CD8-positive, alpha-beta memory T cell (primary cell): ENCODE data around the gene RARA. TPM values are rescaled to one million over a fixed set of nuclear protein-coding genes. Genes with fewer than 3 reads are reported as not detected.

Source experiments
- CTCF ChIA-PET: fragments of 350-600 bp; sonication (Branson Sonifier 250); formaldehyde crosslinking; loops from one replicate; lab custom pipeline; 2021; ENCODE audit warnings: antibody characterized with exemption; lab: Charles Lee
- POLR2A ChIA-PET: fragments of 350-600 bp; sonication (Branson Sonifier 250); formaldehyde crosslinking; loops from one replicate; lab custom pipeline; 2021; ENCODE audit warnings: antibody characterized with exemption; lab: Charles Lee
- DNase-seq, 5 donors: peaks; one replicate each; pipeline versions ENCODE4 v3.0.0 to v3.0.0-alpha.2; 2020 to 2022; ENCODE audit warnings: mixed read lengths in 1 of 5
- H3K27ac ChIP-seq: one replicate; pipeline ENCODE4 v1.7.0; 2013; ENCODE audit warnings: low read depth, mild to moderate bottlenecking, low read length, moderate library complexity
- H3K27me3 ChIP-seq: 2 replicates; pipeline ENCODE4 v1.7.0; 2013; ENCODE audit warnings: low read length, mild to moderate bottlenecking; ENCODE audit not compliant: insufficient read depth, poor library complexity, severe bottlenecking
- H3K36me3 ChIP-seq: 2 replicates; pipeline ENCODE4 v1.7.0; 2013; ENCODE audit warnings: mild to moderate bottlenecking, low read length, moderate library complexity; ENCODE audit not compliant: insufficient read depth
- H3K4me1 ChIP-seq: 2 replicates; pipeline ENCODE4 v1.7.0; 2013; ENCODE audit warnings: mild to moderate bottlenecking, low read length, moderate library complexity; ENCODE audit not compliant: insufficient read depth
- H3K4me3 ChIP-seq: 2 replicates; pipeline ENCODE4 v1.7.0; 2013; ENCODE audit warnings: mild to moderate bottlenecking, low read length
- H3K9me3 ChIP-seq: 2 replicates; pipeline ENCODE4 v1.7.0; 2013; ENCODE audit warnings: mild to moderate bottlenecking, low read length
- H3K27ac Mint-ChIP-seq, 8 donors: one replicate each; pipeline ENCODE4 v1.8.0; 2020 to 2021; ENCODE audit warnings: mixed read lengths in 8 of 8, mild to moderate bottlenecking in 6 of 8, inconsistent platforms in 3 of 8, moderate library complexity in 3 of 8
- H3K27me3 Mint-ChIP-seq, 2 donors: one replicate each; pipeline ENCODE4 v1.8.0; 2020 to 2021; ENCODE audit warnings: mixed read lengths in 2 of 2, mild to moderate bottlenecking in 1 of 2, moderate library complexity in 1 of 2
- H3K36me3 Mint-ChIP-seq, 3 donors: one replicate each; pipeline ENCODE4 v1.8.0; 2020 to 2021; ENCODE audit warnings: mixed read lengths in 3 of 3, inconsistent platforms in 1 of 3, mild to moderate bottlenecking in 1 of 3
- H3K4me1 Mint-ChIP-seq, 3 donors: one replicate each; pipeline ENCODE4 v1.8.0; 2020 to 2021; ENCODE audit warnings: mixed read lengths in 3 of 3, inconsistent platforms in 1 of 3, mild to moderate bottlenecking in 1 of 3
- H3K4me3 Mint-ChIP-seq, 7 donors: one replicate each; pipeline ENCODE4 v1.8.0; 2020 to 2021; ENCODE audit warnings: mixed read lengths in 7 of 7, mild to moderate bottlenecking in 6 of 7, moderate library complexity in 4 of 7, inconsistent platforms in 2 of 7
- H3K9me3 Mint-ChIP-seq, 5 donors: one replicate each; pipeline ENCODE4 v1.8.0; 2020 to 2022; ENCODE audit warnings: mixed read lengths in 5 of 5, mild to moderate bottlenecking in 3 of 5, moderate library complexity in 2 of 5, inconsistent platforms in 1 of 5
- polyA plus RNA-seq: library from polyadenylated mRNA; unstranded; fragments of 300-500 nt; fragmentation: Illumina TruSeq; gene quantifications from one replicate; pipeline ENCODE4 v1.2.3, GENCODE V29; 2021
- total RNA-seq, 2 experiments: library from RNA; stranded (reverse); gene quantifications; one replicate each; pipeline ENCODE4 v1.2.3, GENCODE V29; 2021

The RARA gene
- total and polyA plus RNA-seq, 3 experiments from 2014 or later, result 14.0 to 37.8 (median 37.4) TPM

GRCh38 chr17:40349477-40349894, 40.5 kb downstream of the RARA start:
- peak overlapping the region in 6 of 8 donors; percentile 55 to 88 (median 74) for H3K27ac Mint-ChIP-seq
- no peak overlapping the region for H3K4me3 Mint-ChIP-seq
- ChIA-PET CTCF (no interaction called here), POLR2A (no interaction called here)
- no peak overlapping the region for H3K4me3 ChIP-seq
- peaks cover 51 to 65% (median 57%) of the 10 kb centered on the region in 3 donors for H3K4me1 Mint-ChIP-seq
- no peaks in the 10 kb centered on the region for H3K9me3 Mint-ChIP-seq
- H3K27me3 Mint-ChIP-seq, result no peaks in the 10 kb centered on the region
- H3K27ac ChIP-seq, result no peak overlapping the region
- H3K9me3 ChIP-seq, result no peaks in the 10 kb centered on the region
- no peaks in the 10 kb centered on the region for H3K27me3 ChIP-seq
- peaks cover 18% of the 10 kb centered on the region for H3K36me3 ChIP-seq
- H3K36me3 Mint-ChIP-seq, result peaks cover 0 to 52% (median 8%) of the 10 kb centered on the region in 3 donors
- no peak for DNase-seq
- peaks cover 39% of the 10 kb centered on the region for H3K4me1 ChIP-seq

DNA sequence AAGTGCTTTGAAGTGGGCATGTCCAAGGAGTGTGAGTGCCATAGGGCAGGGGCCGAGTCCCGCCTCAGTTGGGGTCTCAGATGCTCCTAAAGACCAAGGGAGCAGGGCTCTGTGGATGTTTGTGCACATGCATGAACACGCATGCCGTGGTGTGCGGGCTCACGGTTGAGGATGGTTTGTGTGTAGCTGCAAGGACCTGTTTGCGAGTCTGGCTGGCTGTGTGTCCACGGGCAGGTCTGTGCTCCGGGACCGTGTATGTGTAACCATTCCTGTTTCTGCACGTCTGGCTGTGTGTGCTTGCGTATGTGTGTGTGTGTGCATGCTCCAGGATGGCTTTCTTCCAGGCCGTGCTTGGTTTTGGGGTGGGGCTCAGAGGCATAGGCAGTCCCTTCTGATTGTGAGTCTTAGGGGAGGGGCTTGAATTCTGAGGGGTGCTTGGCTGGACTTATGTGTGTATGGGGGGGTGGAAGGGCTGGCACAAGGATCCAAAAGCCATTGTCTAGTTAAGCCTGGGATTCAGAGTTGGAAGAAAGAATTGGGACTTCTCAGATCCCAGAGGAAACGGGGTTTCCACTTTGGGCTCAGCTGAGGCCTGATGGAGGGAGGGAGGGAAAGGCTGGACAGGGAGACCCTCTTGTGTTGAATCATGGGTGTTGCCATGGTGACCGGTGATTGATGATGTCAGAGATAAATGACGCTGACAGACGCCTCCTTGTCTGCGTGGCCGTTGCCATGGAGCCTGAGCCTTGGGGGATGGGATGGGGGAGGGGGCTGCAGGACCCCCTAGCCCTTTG, 41.1 kb downstream of the RARA start:
- no peak overlapping the region for H3K4me3 Mint-ChIP-seq
- H3K27me3 Mint-ChIP-seq, result no peaks in the 10 kb centered on the region
- H3K27ac Mint-ChIP-seq, result peak overlapping the region; percentile 21 to 90 (median 84)
- POLR2A ChIA-PET, result no interaction called here
- Histone ChIP-seq H3K27ac (no peak overlapping the region), H3K4me3 (no peak overlapping the region), H3K27me3 (no peaks in the 10 kb centered on the region), H3K4me1 (peaks cover 33% of the 10 kb centered on the region), H3K36me3 (peaks cover 18% of the 10 kb centered on the region), H3K9me3 (no peaks in the 10 kb centered on the region)
- H3K36me3 Mint-ChIP-seq, result peaks cover 0 to 58% (median 8%) of the 10 kb centered on the region in 3 donors
- DNase-seq, result peak in 1 of 5 donors; percentile 49
- CTCF ChIA-PET, result interaction anchor here (13.7 kb wide), 1 partner anchor 45 kb away, joined by 365 read pairs; the partner anchor contains the start of gene RARA
- H3K9me3 Mint-ChIP-seq, result no peaks in the 10 kb centered on the region
- H3K4me1 Mint-ChIP-seq, result peaks cover 45 to 59% (median 51%) of the 10 kb centered on the region in 3 donors

DNA sequence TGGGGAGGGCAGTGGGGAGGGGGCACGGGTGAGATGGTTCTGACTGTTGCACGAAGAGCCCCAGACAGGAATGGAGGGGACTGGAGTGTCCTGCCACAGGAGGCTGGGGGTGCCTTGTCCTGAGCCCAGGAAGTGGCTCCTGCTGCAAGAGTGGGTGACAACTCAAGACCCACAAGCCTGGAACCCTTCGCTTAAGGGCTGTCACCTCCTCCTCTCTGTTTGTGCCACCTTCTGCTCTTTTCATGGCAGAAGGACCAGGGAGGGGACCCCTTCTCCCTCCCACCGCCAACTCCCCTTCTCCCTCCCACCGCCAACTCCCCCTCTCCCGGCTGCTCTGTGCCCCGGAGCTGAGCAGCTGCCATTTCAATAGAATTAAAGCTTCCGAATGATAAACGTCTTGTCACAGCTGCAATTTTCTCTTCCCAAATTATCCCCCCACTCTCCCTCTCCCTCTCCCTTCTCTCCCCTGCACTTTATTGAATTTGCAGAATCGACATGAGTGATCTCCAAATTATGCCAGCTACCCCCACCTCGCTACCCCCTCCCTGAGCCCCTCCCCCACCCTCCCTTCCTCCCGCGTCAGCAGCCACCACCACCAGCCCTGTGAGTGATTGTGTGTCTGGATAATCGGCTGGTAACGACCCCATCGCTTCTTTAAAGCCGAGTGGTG, 41.8 kb downstream of the RARA start:
- Histone ChIP-seq H3K36me3 (peaks cover 24% of the 10 kb centered on the region), H3K27me3 (no peaks in the 10 kb centered on the region), H3K9me3 (no peaks in the 10 kb centered on the region), H3K4me3 (no peak overlapping the region), H3K4me1 (peaks cover 26% of the 10 kb centered on the region), H3K27ac (no peak overlapping the region)
- Mint-ChIP-seq H3K27me3 (no peaks in the 10 kb centered on the region), H3K9me3 (no peaks in the 10 kb centered on the region), H3K4me3 (no peak overlapping the region), H3K4me1 (peaks cover 43 to 53% (median 47%) of the 10 kb centered on the region in 3 donors), H3K36me3 (peaks cover 0 to 65% (median 8%) of the 10 kb centered on the region in 3 donors), H3K27ac (peak overlapping the region in 3 of 8 donors; percentile 84 to 90 (median 87))
- POLR2A ChIA-PET, result no interaction called here
- CTCF ChIA-PET, result interaction anchor here (13.7 kb wide), 1 partner anchor 46 kb away, joined by 365 read pairs; the partner anchor contains the start of gene RARA
- DNase-seq, result peak in 1 of 5 donors; percentile 26

GRCh38 chr17:40351359-40352236, 42.6 kb downstream of the RARA start:
- Histone ChIP-seq H3K4me3 (no peak overlapping the region), H3K27me3 (no peaks in the 10 kb centered on the region), H3K36me3 (peaks cover 24% of the 10 kb centered on the region), H3K4me1 (peaks cover 19% of the 10 kb centered on the region), H3K27ac (no peak overlapping the region), H3K9me3 (no peaks in the 10 kb centered on the region)
- Mint-ChIP-seq H3K27ac (peak overlapping the region in 3 of 8 donors; percentile 29 to 70 (median 29)), H3K27me3 (no peaks in the 10 kb centered on the region), H3K4me3 (no peak overlapping the region), H3K4me1 (peaks cover 37 to 45% (median 40%) of the 10 kb centered on the region in 3 donors), H3K36me3 (peaks cover 0 to 69% (median 8%) of the 10 kb centered on the region in 3 donors), H3K9me3 (no peaks in the 10 kb centered on the region)
- peak in 1 of 5 donors; percentile 43 for DNase-seq
- CTCF ChIA-PET, result interaction anchor here (0.9 to 13.7 kb wide), 5 partner anchors 11 to 67 kb away, joined by 3 to 365 read pairs (median 17); partner anchors contain the start of gene RARA
- POLR2A ChIA-PET, result interaction anchor here (0.8 kb wide), 1 partner anchor 29 kb away, joined by 3 read pairs; no protein-coding TSS in a partner anchor

- Mint-ChIP-seq H3K4me3 (no peak overlapping the region), H3K27me3 (no peaks in the 10 kb centered on the region), H3K27ac (peak overlapping the region; percentile 10 to 88 (median 70)), H3K4me1 (peaks cover 30 to 38% (median 32%) of the 10 kb centered on the region in 3 donors), H3K9me3 (no peaks in the 10 kb centered on the region), H3K36me3 (peaks cover 0 to 70% (median 8%) of the 10 kb centered on the region in 3 donors)
- Histone ChIP-seq H3K27me3 (no peaks in the 10 kb centered on the region), H3K27ac (no peak overlapping the region), H3K9me3 (no peaks in the 10 kb centered on the region), H3K4me1 (peaks cover 12% of the 10 kb centered on the region), H3K4me3 (no peak overlapping the region), H3K36me3 (peaks cover 24% of the 10 kb centered on the region)
- POLR2A ChIA-PET, result interaction anchor here (0.8 kb wide), 1 partner anchor 30 kb away, joined by 3 read pairs; no protein-coding TSS in a partner anchor
- CTCF ChIA-PET, result interaction anchor here (0.9 to 13.7 kb wide), 8 partner anchors 7 to 67 kb away, joined by 3 to 365 read pairs (median 24); partner anchors contain the start of genes GJD3 and RARA
- DNase-seq, result peak in 1 of 5 donors; percentile 39
Measured at GRCh38 chr17:40352237-40352778, 43.3 kb downstream of the RARA start.

- no peak for DNase-seq
- no peak overlapping the region for H3K4me3 ChIP-seq
- H3K9me3 ChIP-seq, result no peaks in the 10 kb centered on the region
- Mint-ChIP-seq H3K27me3 (no peaks in the 10 kb centered on the region), H3K4me3 (peak overlapping the region in 1 of 7 donors; percentile 23), H3K9me3 (no peaks in the 10 kb centered on the region), H3K4me1 (peaks cover 24 to 32% (median 27%) of the 10 kb centered on the region in 3 donors), H3K27ac (peak overlapping the region in 6 of 8 donors; percentile 58 to 88 (median 75)), H3K36me3 (peaks cover 0 to 70% (median 8%) of the 10 kb centered on the region in 3 donors)
- ChIA-PET CTCF (interaction anchor here (1.4 to 13.7 kb wide), 7 partner anchors 8 to 61 kb away, joined by 3 to 365 read pairs (median 26); partner anchors contain the start of genes GJD3 and RARA), POLR2A (no interaction called here)
- H3K4me1 ChIP-seq, result peaks cover 7% of the 10 kb centered on the region
- no peaks in the 10 kb centered on the region for H3K27me3 ChIP-seq
- peaks cover 24% of the 10 kb centered on the region for H3K36me3 ChIP-seq
- no peak overlapping the region for H3K27ac ChIP-seq
Measured at GRCh38 chr17:40352779-40353394, 43.9 kb downstream of the RARA start.
